Heart right ventricle (tissue), 16 donors: Measurements from ENCODE around the gene TRMT2A. TPM values are rescaled to one million over a fixed set of nuclear protein-coding genes. Genes with fewer than 3 reads are reported as not detected.
A peak's percentile ranks its signal among the peaks of the same experiment; 100 is the strongest.

Experiments used
- ATAC-seq, 8 donors: fragments of 200-7000 bp; cut with Tn5 transposase; one replicate each; pipeline ENCODE4 v1.9.1; 2020; ENCODE audit warnings: mild to moderate bottlenecking in 8 of 8, moderate library complexity in 8 of 8, moderate number of reproducible peaks in 1 of 8
- DNase-seq, 2 donors: peaks; one replicate each; pipeline ENCODE4 v3.0.0-alpha.2; 2020
- H3K27ac ChIP-seq, 10 donors: fragments of 200-600 bp; sonication (generic) in 2 of 10; one replicate each; pipeline versions ENCODE4 v1.5.0 to v1.8.0; 2020 to 2022; ENCODE audit warnings: mild to moderate bottlenecking in 3 of 10
- H3K27me3 ChIP-seq, 7 donors: fragments of 200-600 bp; one replicate each; pipeline ENCODE4 v1.8.0; 2021 to 2022; ENCODE audit warnings: mild to moderate bottlenecking in 2 of 7
- H3K36me3 ChIP-seq, 9 donors: fragments of 200-600 bp; sonication (generic) in 1 of 9; one replicate each; pipeline versions ENCODE4 v1.5.0 to v1.8.0; 2020 to 2022; ENCODE audit warnings: mild to moderate bottlenecking in 2 of 9
- H3K4me1 ChIP-seq, 9 donors: fragments of 200-600 bp; sonication (generic) in 1 of 9; one replicate each; pipeline versions ENCODE4 v1.5.0 to v1.8.0; 2020 to 2022; ENCODE audit warnings: mild to moderate bottlenecking in 4 of 9
- H3K4me3 ChIP-seq, 10 donors: fragments of 200-600 bp; sonication (generic) in 2 of 10; one replicate each; pipeline versions ENCODE4 v1.5.0 to v1.8.0; 2020 to 2022; ENCODE audit warnings: mild to moderate bottlenecking in 7 of 10, moderate library complexity in 2 of 10
- H3K9me3 ChIP-seq, 11 donors: fragments of 200-600 bp in 10 of 11; sonication (generic) in 2 of 11; one replicate each; pipeline versions ENCODE4 v1.5.0 to v1.8.0; 2013 to 2022; ENCODE audit warnings: mild to moderate bottlenecking in 2 of 11, control low read depth in 1 of 11, moderate library complexity in 1 of 11
- CTCF ChIP-seq, 9 donors: fragments of 200-600 bp; sonication (generic) in 2 of 9; IDR thresholded peaks; one replicate each; pipeline versions ENCODE4 v1.5.0 to v1.8.0; 2021 to 2022; ENCODE audit warnings: antibody characterized with exemption in 9 of 9, mild to moderate bottlenecking in 5 of 9, moderate library complexity in 1 of 9
- WGBS, 2 donors: extraction: QIAGEN DNeasy Blood & Tissue Kit; methylation state at CpG; one replicate each; pipeline ENCODE4 v1.1.7; 2013; ENCODE audit warnings: inconsistent platforms in 1 of 2; 5-methylcytosine and 5-hydroxymethylcytosine counted together
- intact Hi-C, 10 donors: fragments of 100-400 bp; cut with DNase I; formaldehyde crosslinking; loops; one replicate each; pipeline versions ENCODE4 v1.11.1 to v1.14.2; 2022
- polyA plus RNA-seq, 2 donors: library from polyadenylated mRNA; stranded (reverse); fragments of 200-250 nt; gene quantifications; one replicate each; pipeline ENCODE4 v1.2.3, GENCODE V29; 2013
- total RNA-seq, 10 donors: library from RNA; stranded (reverse); fragmentation: NEBNext Ultra II Directional in 3 of 10; extraction: Animal tissue kit (Norgen Biotek cat#: 25700) in 3 of 10; gene quantifications; one replicate each; pipeline versions ENCODE4 v1.2.1 to v1.2.4, GENCODE V29; 2021 to 2023
- donor health status: Arrhythmogenic right ventricular cardiomyopathy.
- donor health status: ischemic (EF 13 %, LVEDD 7.1; RV severe dilation, severe dysfunction).
- donor health status: healthy with polysubstance abuse.
- donor health status: DM: no; HTN: yes; CAD: no.
- donor health status: DM: no; HTN: no; CAD: no.
- donor health status: ischemic (EF 25% LVEDD 6.9; RV normal size, moderate dysfunction).
- donor health status: ischemic (EF 25% LVEDD 5.7; RV mildly dilated, moderate dysfunction).
- donor health status: healthy.
- donor health status: DM: yes; HTN: yes; CAD: no.
- donor health status: Ischemic cardiomyopathy.
- donor health status: ischemic (EF 35%, LVEDD 5.7; RV mildly dilated, moderate dysfunction).
- donor health status: nonischemic (EF 11% LVEDD 7.7; RV severe dilation, severe dysfunction).
- donor health status: DM: yes; HTN: yes; CAD: no.
- donor health status: PGD.
- donor health status: ischemic (EF 29% LVEDD 5.4; RV normal size, mild dysfunction).
- donor health status: nonischemic (EF 23%, LVEDD 6.1; RV moderate dilation, normal function).

TRMT2A gene
- total and polyA plus RNA-seq, 12 donors = 18.4 to 58.2 (median 26.0) TPM

DNA sequence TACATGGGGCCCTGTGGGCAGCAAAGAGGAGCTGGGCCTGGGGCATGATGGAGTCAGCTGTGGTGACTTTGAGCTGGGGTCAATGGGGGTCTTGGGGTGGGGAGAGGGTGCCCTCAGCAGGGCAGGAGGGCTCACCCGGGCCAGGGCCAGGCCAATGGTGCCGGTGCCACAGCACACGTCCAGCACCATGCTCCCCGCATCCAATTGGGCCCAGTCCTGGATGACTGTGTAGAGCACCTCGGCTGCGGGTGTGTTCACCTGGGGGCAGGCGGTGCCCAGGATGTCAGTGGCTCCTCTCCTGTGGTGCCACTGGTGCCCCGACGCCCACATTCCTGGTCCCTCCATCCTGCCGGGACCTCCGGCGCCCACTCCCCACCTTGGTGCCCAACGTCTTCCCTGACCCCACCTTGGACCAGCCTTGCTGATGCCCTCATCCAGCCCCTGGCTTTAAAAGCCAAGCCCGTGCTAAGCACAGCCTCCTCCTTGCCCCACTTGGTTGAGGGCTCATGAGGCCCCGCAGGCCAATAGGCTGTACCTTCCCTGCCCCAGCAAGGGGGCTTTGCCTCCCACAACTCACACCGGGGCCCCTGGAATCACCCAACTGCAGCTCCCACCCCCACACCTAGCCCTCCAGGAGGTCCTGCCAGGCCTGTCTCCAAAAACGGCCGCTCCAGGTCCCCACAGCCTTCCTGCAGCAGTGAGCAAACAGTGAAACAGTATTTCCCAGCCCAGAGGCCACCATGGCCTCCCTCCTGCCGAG is 3.3 kb downstream of the TRMT2A start:
- Histone ChIP-seq H3K36me3 (peaks cover 0 to 75% (median 34%) of the 10 kb centered on the region in 9 donors), H3K4me3 (no peak overlapping the region), H3K27ac (no peak overlapping the region), H3K9me3 (no peaks in the 10 kb centered on the region), H3K27me3 (no peaks in the 10 kb centered on the region), H3K4me1 (peaks cover 19 to 40% (median 27%) of the 10 kb centered on the region in 9 donors)
- no peak for TF ChIP-seq CTCF (IDR thresholded peaks at IDR 0.05)
- intact Hi-C loops = loop anchor here in 1 of 10 donors (10.0 kb wide), 1 partner anchor 149 kb away; no protein-coding TSS in a partner anchor
- WGBS, 2 donors = 85 to 90% methylated on average over 19 of the region's 19 CpGs
- no peak for ATAC-seq
- peak in 1 of 2 donors; percentile 11 for DNase-seq

DNA sequence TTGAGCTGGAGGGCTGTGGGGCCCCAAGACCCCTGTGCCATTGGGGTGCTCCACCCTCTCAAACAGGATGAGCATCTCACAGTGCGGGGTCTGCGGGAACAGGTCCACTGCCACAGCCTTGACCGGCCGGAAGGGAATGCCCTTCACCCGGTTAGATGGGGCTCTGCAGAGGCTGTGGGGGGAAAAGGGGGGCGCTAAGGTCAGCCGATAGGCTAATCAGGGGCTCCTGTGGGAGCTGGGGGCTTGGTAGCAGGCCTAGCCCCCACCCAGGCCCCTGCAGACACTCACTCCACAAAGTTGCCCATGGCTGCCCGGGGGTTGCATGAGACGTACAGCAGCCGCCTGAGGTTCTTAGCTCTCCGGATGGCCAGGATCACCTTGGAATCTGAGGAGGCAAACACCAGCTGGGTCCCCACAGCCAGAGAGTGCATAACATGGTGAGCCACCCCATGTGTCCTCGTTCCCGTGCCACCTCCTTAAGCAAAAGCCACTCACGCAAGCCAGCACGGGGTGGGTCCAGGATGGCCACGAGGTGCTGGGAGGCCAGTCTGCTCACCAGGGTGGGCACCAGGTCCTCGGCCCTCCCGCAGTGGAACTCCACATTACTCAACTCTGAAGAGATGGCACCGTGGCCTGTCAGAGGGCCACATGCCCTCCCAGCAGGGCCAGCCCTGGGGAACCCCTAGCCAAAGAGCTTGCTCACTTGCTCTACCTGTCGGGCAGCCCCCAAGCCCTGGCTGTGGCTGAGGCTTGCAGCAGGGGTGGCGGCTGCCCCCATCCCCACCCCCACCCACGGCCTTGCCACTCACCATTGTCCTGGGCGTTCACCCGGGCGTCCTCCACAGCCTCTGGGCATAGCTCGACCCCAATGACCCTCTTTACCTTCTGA is 4.2 kb downstream of the TRMT2A start:
- Histone ChIP-seq H3K4me3 (no peak overlapping the region), H3K36me3 (peaks cover 0 to 82% (median 42%) of the 10 kb centered on the region in 9 donors), H3K27me3 (no peaks in the 10 kb centered on the region), H3K4me1 (peaks cover 11 to 32% (median 22%) of the 10 kb centered on the region in 9 donors), H3K27ac (peak overlapping the region in 1 of 10 donors; percentile 43), H3K9me3 (no peaks in the 10 kb centered on the region)
- WGBS, 2 donors = 89 to 91% methylated on average over 26 of the region's 26 CpGs
- intact Hi-C loops = loop anchor here in 1 of 10 donors (10.0 kb wide), 1 partner anchor 148 kb away; no protein-coding TSS in a partner anchor
- TF ChIP-seq CTCF (IDR thresholded peaks at IDR 0.05) = no peak
- ATAC-seq = no peak
- DNase-seq = peak in 1 of 2 donors; percentile 12

DNA sequence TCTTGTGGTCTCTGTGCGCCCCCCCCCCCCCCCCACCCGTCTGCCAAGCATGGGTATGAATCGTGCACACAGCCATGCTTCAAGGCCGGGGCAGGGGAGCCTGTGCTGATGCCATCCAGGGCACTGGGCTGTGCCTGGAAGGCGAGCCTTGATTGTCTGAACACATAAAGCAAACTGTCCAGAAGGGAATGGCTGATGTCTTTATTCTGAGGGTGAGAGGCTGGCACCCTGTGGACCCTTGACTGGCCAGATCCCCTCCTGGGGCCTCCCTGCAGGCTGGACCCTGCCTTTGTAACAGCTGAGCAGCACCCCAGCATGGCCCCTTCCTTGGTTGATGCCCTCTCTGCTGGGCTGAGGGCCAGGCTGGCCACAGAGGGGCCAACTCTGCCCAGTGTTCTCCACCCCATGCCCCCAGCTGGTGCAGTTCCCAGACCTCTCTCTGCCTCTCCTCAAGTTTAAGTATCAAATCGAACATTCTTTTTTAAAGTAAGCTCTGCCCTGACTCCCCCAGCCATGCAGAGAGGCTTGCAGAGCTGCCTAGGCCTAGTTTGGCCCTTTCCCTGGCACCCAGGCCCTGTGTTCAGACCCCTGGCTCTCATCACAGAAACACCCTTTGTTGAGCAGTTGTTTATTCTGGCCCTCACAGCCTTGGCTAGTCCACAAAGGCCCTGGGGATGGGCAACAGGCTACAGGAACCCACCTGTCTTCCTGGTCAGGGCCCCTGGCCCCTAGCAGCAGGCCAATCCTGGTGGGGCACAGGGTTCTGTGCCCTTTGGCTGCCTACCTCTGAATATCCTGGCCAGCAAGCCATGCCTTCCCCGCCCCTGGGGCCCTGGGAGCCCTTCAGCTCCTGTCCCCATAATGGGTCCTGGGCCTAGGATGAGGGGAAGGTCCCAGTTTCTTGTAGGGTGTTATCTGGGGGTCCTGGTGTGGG is 5.1 kb downstream of the TRMT2A start:
- DNase-seq (peak in 1 of 2 donors; percentile 6), ATAC-seq (no peak)
- H3K4me3 ChIP-seq = no peak overlapping the region
- WGBS, 2 donors = 64 to 84% methylated on average over 7 of the region's 7 CpGs
- no peaks in the 10 kb centered on the region for H3K27me3 ChIP-seq
- H3K36me3 ChIP-seq = peaks cover 7 to 91% (median 51%) of the 10 kb centered on the region in 9 donors
- H3K9me3 ChIP-seq = no peaks in the 10 kb centered on the region
- H3K4me1 ChIP-seq = peaks cover 10 to 30% (median 20%) of the 10 kb centered on the region in 9 donors
- no peak for TF ChIP-seq CTCF (IDR thresholded peaks at IDR 0.05)
- intact Hi-C loops = loop anchor here in 1 of 10 donors (10.0 kb wide), 1 partner anchor 147 kb away; no protein-coding TSS in a partner anchor
- peak overlapping the region in 3 of 10 donors; percentile 20 to 43 (median 23) for H3K27ac ChIP-seq
